ENCODE measurements around the gene NDUFAF5.

NDUFAF5 gene

DNA sequence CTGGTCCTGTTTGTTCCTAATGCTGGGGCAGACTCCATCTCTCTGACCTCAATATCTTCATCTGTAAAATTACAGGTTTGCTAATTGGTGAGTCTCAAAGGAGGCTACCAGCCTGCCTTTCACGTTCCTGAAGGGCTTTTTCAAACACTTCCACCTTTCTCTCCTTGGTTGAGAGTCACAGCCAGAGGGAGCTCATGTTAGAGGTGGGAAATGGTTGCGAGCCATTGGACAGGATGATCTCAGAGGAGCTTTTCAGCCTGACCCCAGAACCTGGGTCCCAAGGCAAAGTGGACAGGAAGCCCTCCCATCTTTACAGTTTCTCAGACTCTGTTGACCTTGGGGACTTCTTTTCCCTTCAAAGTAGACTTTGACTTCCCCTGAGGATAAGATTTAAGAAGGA lies 37.6 kb downstream of the NDUFAF5 start:
- H4K20me1 ChIP-seq (ENCODE audit: low read depth, low read length) = no peaks in the 10 kb centered on the region
- H3K27ac ChIP-seq (ENCODE audit: low read depth, low read length) = no peak overlapping the region
- no peaks in the 10 kb centered on the region for H3K9me2 ChIP-seq (replicated peaks; ENCODE audit: insufficient read depth, low read length)
- no peaks in the 10 kb centered on the region for H3K36me3 ChIP-seq (ENCODE audit: low read length)
- no peaks in the 10 kb centered on the region for H3K27me3 ChIP-seq (ENCODE audit: low read length)
- no peaks in the 10 kb centered on the region for H3F3A ChIP-seq (ENCODE audit: insufficient read depth)
- no peaks in the 10 kb centered on the region for H3K79me2 ChIP-seq (ENCODE audit: insufficient read depth, low read length)
- no peak overlapping the region for H3K9ac ChIP-seq (ENCODE audit: low read length)
- H3K9me3 ChIP-seq (ENCODE audit: insufficient read depth, low read length) = no peaks in the 10 kb centered on the region
- H2AFZ ChIP-seq (ENCODE audit: low read depth, low read length, severe bottlenecking) = no peak overlapping the region
- TF ChIP-seq EZH2phosphoT487 (conservative IDR thresholded peaks at IDR 0.05; ENCODE audit: low read length) (no peak), CTCF (IDR thresholded peaks at IDR 0.05; ENCODE audit: insufficient read depth, low read length, poor library complexity, severe bottlenecking) (no peak)
- no peak overlapping the region for H3K4me3 ChIP-seq (ENCODE audit: insufficient read depth, low read length, poor library complexity, severe bottlenecking)
- no peak overlapping the region for H3K4me2 ChIP-seq (ENCODE audit: low read depth, low read length, poor library complexity, severe bottlenecking)

- Histone ChIP-seq H3K9me3 (ENCODE audit: insufficient read depth, low read length) (no peaks in the 10 kb centered on the region), H3K79me2 (ENCODE audit: insufficient read depth, low read length) (no peaks in the 10 kb centered on the region)
Observed at GRCh38 chr20:13824459-13824858, 39.6 kb downstream of the NDUFAF5 start.

GRCh38 chr20:13825465-13825864 lies 40.6 kb downstream of the NDUFAF5 start:
- Histone ChIP-seq H3K27ac (ENCODE audit: low read depth, low read length) (no peak overlapping the region), H3K9me2 (replicated peaks; ENCODE audit: insufficient read depth, low read length) (no peaks in the 10 kb centered on the region), H3K27me3 (ENCODE audit: low read length) (no peaks in the 10 kb centered on the region), H4K20me1 (ENCODE audit: low read depth, low read length) (no peaks in the 10 kb centered on the region), H3K36me3 (ENCODE audit: low read length) (no peaks in the 10 kb centered on the region), H3K9ac (ENCODE audit: low read length) (no peak overlapping the region), H3K4me2 (ENCODE audit: low read depth, low read length, poor library complexity, severe bottlenecking) (no peak overlapping the region), H3K4me3 (ENCODE audit: insufficient read depth, low read length, poor library complexity, severe bottlenecking) (no peak overlapping the region), H3F3A (ENCODE audit: insufficient read depth) (no peaks in the 10 kb centered on the region), H2AFZ (ENCODE audit: low read depth, low read length, severe bottlenecking) (no peak overlapping the region), H3K9me3 (ENCODE audit: insufficient read depth, low read length) (no peaks in the 10 kb centered on the region), H3K79me2 (ENCODE audit: insufficient read depth, low read length) (no peaks in the 10 kb centered on the region)
- TF ChIP-seq CTCF (IDR thresholded peaks at IDR 0.05; ENCODE audit: insufficient read depth, low read length, poor library complexity, severe bottlenecking) = no peak
- no peak for TF ChIP-seq EZH2phosphoT487 (conservative IDR thresholded peaks at IDR 0.05; ENCODE audit: low read length)

More at GRCh38 chr20:13824459-13824858, 39.6 kb downstream of the NDUFAF5 start:
- Histone ChIP-seq H3K9ac (ENCODE audit: low read length) (no peak overlapping the region), H4K20me1 (ENCODE audit: low read depth, low read length) (no peaks in the 10 kb centered on the region), H3K27ac (ENCODE audit: low read depth, low read length) (no peak overlapping the region), H3K4me3 (ENCODE audit: insufficient read depth, low read length, poor library complexity, severe bottlenecking) (no peak overlapping the region), H2AFZ (ENCODE audit: low read depth, low read length, severe bottlenecking) (no peak overlapping the region), H3K27me3 (ENCODE audit: low read length) (no peaks in the 10 kb centered on the region), H3F3A (ENCODE audit: insufficient read depth) (no peaks in the 10 kb centered on the region), H3K9me2 (replicated peaks; ENCODE audit: insufficient read depth, low read length) (no peaks in the 10 kb centered on the region), H3K4me2 (ENCODE audit: low read depth, low read length, poor library complexity, severe bottlenecking) (no peak overlapping the region), H3K36me3 (ENCODE audit: low read length) (no peaks in the 10 kb centered on the region)
- no peak for TF ChIP-seq EZH2phosphoT487 (conservative IDR thresholded peaks at IDR 0.05; ENCODE audit: low read length)
- TF ChIP-seq CTCF (IDR thresholded peaks at IDR 0.05; ENCODE audit: insufficient read depth, low read length, poor library complexity, severe bottlenecking) = no peak

All from SU-DHL-6 (cell line).